GM12878 (cell line): Measurements from ENCODE around the gene PRR18.

Experiments used
- GABPA ChIP-seq: IDR thresholded peaks from 2 replicates; pipeline ENCODE4 v1.6.1; 2014; ENCODE audit warnings: antibody characterized with exemption, low read depth, mild to moderate bottlenecking, inconsistent platforms
- MYC ChIP-seq: IDR thresholded peaks from 2 replicates; pipeline ENCODE4 v1.6.1; 2011; ENCODE audit warnings: mild to moderate bottlenecking, low read length, moderate library complexity, inconsistent platforms; ENCODE audit not compliant: insufficient read depth, insufficient replicate concordance, insufficient read length, severe bottlenecking
- ZSCAN29 ChIP-seq: fragments of 450-650 bp; IDR thresholded peaks from 2 replicates; pipeline ENCODE4 v1.6.1; 2017; ENCODE audit warnings: mild to moderate bottlenecking, moderate library complexity
- TF ChIP-seq, protein P1 (sequence below): IDR thresholded peaks from 2 replicates; pipeline ENCODE4 v1.6.1; 2011; ENCODE audit warnings: low read depth, low read length, improper control_type of control experiment, borderline replicate concordance
- TF ChIP-seq, protein P2 (sequence below): IDR thresholded peaks from 2 replicates; pipeline ENCODE4 v1.6.1; 2012; ENCODE audit warnings: low read depth, low read length, improper control_type of control experiment

DNA sequence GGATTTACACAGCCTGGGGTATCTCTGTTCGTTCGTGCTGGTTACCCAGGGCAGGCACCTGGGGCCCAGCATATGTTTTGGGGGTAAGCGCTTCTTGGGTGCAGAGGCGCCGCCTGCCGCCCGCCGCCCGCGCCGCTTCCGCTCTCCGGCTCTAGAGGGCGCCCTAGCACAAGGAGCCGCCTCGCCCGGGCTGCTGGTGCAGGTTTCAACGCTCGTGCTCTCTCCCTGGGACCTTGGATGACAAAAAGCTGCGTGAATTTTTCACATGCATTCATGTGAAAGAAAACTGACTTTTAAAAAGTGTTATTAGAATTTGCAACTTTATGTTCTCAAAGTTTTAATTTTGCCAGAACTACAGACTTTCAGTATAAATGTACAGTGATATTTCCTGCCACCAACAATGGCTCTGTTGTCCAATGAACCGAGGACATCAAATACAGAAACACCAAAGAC lies 32.5 kb downstream of the PRR18 start:
- no peak for TF ChIP-seq MYC
- TF ChIP-seq, protein P1, sequence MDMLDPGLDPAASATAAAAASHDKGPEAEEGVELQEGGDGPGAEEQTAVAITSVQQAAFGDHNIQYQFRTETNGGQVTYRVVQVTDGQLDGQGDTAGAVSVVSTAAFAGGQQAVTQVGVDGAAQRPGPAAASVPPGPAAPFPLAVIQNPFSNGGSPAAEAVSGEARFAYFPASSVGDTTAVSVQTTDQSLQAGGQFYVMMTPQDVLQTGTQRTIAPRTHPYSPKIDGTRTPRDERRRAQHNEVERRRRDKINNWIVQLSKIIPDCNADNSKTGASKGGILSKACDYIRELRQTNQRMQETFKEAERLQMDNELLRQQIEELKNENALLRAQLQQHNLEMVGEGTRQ = no peak
- TF ChIP-seq, protein P2, sequence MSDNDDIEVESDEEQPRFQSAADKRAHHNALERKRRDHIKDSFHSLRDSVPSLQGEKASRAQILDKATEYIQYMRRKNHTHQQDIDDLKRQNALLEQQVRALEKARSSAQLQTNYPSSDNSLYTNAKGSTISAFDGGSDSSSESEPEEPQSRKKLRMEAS = no peak
- no peak for TF ChIP-seq GABPA
- TF ChIP-seq ZSCAN29 = peak; percentile 64; the same call in 1 of the 2 replicates
